HG02588 (cell line): ENCODE measurements around the gene ARL10.

ENCODE experiments used
- ATAC-seq: cut with Tn5 transposase; IDR thresholded peaks from one replicate; pipeline ENCODE4 v1.9.1; 2021; ENCODE audit warnings: mild to moderate bottlenecking, moderate library complexity; ENCODE audit not compliant: unreplicated experiment

The ARL10 gene

GRCh38 chr5:176365351-176366231 lies at the start of gene ARL10:
TSS of gene ARL10 (plus strand) at chr5:176365487. CDS start at chr5:176365564, 77 bp downstream.
- ATAC-seq, result peak; percentile 35

GRCh38 chr5:176317534-176318374 lies 47.5 kb upstream of the ARL10 start:
- no peak for ATAC-seq

- no peak for ATAC-seq
These were observed 45.3 kb upstream of the ARL10 start for GRCh38 chr5:176319827-176320554.

- ATAC-seq, result no peak
These were observed 44.7 kb upstream of the ARL10 start for GRCh38 chr5:176320577-176320976.

- ATAC-seq, result no peak
These were observed 31.1 kb upstream of the ARL10 start for GRCh38 chr5:176334031-176334770.

- no peak for ATAC-seq
These were observed 27.4 kb upstream of the ARL10 start for GRCh38 chr5:176337913-176338312.

GRCh38 chr5:176339304-176339703 lies 26.0 kb upstream of the ARL10 start:
- no peak for ATAC-seq

GRCh38 chr5:176341325-176342157 lies 23.7 kb upstream of the ARL10 start:
- no peak for ATAC-seq

GRCh38 chr5:176342158-176342483 lies 23.2 kb upstream of the ARL10 start:
- no peak for ATAC-seq

- no peak for ATAC-seq
These were observed 22.4 kb upstream of the ARL10 start for GRCh38 chr5:176342766-176343458.

- no peak for ATAC-seq
These were observed 14.9 kb upstream of the ARL10 start for GRCh38 chr5:176350416-176350815.

- peak; percentile 63 for ATAC-seq
These were observed 13.0 kb upstream of the ARL10 start for GRCh38 chr5:176352116-176352878.

- ATAC-seq, result no peak
These were observed 11.8 kb upstream of the ARL10 start for GRCh38 chr5:176353533-176353932.

- ATAC-seq, result no peak
These were observed 9.7 kb upstream of the ARL10 start for GRCh38 chr5:176355400-176356178.

GRCh38 chr5:176356179-176356566 lies 9.1 kb upstream of the ARL10 start:
- no peak for ATAC-seq

- ATAC-seq, result no peak
These were observed 5.6 kb upstream of the ARL10 start for GRCh38 chr5:176359658-176360057.

- ATAC-seq, result no peak
These were observed 4.3 kb upstream of the ARL10 start for GRCh38 chr5:176360894-176361436.
